Activated T-cell treated with anti-CD3 and anti-CD28 coated beads for 4 hours (primary cell): ENCODE results near the gene LTBP3.
"Not testable (repeated sequence)": the region's sequence is repeated elsewhere in the genome, so short reads cannot be mapped to it uniquely, and the experiment has no call there.

Experiments used
- DNase-seq: peaks from one replicate; pipeline ENCODE4 v3.0.0-alpha.2; 2020

LTBP3 gene

GRCh38 chr11:65532388-65533064, 25.6 kb downstream of the LTBP3 start:
- no peak for DNase-seq

DNA sequence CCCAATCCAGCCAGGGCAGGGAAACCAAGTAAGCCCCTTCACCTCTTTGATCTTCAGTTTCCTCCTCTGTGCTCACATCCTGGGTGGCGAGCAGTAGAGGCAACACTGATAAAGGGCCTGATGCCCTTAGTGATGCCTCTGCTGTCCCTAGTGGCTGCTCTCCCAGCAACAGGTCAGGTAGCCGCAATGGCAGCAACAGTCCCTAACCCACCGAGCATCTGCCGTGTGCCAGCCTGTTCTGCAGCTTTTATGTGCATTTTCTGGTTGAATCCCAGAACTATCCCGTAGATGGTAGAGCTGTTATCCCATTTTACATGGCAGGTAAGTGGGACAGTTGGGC, 28.0 kb downstream of the LTBP3 start:
- no peak for DNase-seq

DNA sequence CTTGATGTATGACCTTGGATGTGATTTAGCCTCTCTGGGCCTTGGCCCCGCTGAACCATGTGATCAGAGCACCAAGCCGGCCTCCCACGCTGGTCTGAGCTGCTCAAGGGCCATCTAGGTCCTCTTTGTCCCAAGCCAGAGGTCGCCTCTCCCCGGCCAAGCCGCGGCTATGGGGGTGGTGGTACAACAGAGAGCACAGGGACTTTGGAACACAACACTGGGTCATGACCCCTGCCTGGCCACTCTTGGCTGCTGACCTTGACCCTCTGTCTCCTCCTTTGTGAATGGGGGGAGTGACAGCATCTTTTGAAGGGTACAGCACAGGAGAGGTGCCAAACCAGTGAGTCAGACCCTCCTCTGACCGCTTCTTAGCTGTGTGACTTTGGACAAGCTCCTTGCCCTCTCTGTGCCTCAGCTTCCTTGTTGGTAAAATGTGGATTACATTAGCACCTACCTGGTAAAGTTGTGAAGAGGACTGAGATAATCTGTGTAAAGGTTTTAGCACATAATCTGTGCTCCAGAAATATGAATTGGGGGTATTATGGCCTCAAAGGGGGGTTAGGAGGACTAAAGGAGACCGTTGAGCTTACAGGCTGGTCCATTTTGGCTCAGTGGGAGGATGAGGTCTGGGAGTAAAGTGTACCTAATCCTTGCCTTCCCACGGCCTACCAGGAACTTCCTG, 28.5 kb downstream of the LTBP3 start:
- DNase-seq: no peak

- no peak for DNase-seq
Observed at GRCh38 chr11:65528819-65529350, 29.3 kb downstream of the LTBP3 start.

DNA sequence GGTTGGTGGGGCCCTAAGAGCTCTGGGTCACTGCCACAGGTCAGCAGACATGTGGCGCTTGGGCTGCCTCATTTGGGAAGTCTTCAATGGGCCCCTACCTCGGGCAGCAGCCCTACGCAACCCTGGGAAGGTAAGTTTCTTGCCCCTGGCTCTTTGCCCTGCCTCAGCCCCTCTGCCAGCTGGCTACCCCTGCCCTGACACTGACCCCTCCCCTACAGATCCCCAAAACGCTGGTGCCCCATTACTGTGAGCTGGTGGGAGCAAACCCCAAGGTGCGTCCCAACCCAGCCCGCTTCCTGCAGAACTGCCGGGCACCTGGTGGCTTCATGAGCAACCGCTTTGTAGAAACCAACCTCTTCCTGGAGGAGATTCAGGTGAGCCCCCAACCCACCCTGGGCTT, 31.4 kb downstream of the LTBP3 start:
- no peak for DNase-seq

DNA sequence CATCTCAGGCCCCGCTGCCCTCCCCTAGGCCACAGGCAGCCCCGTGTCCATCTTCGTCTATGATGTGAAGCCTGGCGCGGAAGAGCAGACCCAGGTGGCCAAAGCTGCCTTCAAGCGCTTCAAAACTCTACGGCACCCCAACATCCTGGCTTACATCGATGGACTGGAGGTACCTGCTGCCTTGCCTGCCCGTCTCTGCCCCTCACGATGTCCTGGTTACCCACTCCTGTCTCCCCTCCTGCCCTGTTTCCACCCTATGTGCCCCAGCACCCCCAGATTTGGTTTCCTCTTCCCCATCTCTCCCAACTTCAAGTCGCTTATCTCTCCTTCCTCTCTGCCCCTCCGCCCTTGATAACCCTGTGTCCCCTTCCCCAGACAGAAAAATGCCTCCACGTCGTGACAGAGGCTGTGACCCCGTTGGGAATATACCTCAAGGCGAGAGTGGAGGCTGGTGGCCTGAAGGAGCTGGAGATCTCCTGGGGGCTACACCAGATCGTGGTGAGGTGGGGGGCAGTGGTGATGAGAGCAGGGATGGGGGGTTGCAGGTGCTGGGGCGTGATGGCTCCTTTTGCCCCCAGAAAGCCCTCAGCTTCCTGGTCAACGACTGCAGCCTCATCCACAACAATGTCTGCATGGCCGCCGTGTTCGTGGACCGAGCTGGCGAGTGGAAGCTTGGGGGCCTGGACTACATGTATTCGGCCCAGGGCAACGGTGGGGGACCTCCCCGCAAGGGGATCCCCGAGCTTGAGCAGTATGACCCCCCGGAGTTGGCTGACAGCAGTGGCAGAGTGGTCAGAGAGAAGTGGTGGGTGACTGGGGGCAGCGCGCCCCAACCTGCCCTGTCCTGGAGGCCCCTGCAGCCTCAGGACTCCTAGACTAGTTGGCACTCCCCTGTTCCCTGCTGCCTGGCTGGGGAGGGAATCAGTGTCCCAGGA, 32.3 kb downstream of the LTBP3 start:
- no peak for DNase-seq

DNA sequence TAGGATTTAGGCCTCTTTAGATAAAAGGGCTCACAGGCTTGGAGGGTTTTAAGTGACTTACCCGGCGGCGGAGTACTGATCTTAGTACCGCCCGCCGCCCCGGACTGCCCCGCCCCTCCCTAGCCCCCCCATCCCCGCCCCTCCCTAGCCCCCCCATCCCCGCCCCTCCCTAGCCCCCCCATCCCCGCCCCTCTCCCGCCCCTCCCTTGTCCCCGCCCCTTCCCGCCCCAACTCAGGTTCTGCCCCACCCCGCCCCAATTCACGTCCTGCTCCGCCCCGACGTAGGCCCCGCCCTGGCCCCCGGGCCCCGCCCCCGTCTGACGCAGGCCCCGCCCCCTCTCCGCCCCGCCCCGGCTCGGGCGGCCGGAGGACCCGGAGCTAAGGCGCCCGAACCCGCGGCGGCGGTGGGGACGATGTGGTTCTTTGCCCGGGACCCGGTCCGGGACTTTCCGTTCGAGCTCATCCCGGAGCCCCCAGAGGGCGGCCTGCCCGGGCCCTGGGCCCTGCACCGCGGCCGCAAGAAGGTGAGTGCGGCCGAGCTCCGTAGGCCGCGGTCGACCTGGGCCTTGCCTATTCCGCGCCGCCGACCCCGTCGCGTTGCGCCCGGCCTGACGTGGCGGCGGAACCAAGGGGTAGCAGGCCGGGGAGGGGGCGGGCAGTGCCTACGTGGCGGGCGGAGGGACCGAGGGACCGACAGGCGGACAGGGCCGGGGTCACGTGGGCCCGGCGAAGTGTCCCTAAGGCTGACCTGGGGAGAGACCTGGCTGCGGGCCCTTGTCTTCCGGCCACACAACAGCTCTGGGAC, 33.2 kb downstream of the LTBP3 start, which contains the start of gene SCYL1:
Gene SCYL1, plus strand, starts transcription at position 343 of the 805 bp plus-strand sequence. Its CDS starts 71 bp downstream, at position 414.
- peak; percentile 81 for DNase-seq

- no peak for DNase-seq
Observed at GRCh38 chr11:65524014-65524740, 34.0 kb downstream of the LTBP3 start.

DNA sequence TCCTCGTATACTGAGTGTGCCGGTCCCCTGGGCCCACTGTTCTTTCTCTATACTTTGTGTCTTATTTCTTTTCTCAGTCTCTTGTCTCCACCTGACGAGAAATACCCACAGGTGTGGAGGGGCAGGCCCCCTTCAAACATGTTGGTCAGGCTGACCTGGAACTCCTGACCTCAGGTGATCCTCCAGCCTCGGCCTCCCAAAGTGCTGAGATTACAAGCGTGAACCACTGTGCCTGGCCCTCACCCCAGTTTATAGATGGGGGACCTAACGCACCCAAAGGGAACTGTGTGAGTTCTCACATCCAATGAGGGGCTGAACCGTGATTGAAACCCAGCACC, 34.6 kb downstream of the LTBP3 start:
- DNase-seq: not testable (repeated sequence)

DNA sequence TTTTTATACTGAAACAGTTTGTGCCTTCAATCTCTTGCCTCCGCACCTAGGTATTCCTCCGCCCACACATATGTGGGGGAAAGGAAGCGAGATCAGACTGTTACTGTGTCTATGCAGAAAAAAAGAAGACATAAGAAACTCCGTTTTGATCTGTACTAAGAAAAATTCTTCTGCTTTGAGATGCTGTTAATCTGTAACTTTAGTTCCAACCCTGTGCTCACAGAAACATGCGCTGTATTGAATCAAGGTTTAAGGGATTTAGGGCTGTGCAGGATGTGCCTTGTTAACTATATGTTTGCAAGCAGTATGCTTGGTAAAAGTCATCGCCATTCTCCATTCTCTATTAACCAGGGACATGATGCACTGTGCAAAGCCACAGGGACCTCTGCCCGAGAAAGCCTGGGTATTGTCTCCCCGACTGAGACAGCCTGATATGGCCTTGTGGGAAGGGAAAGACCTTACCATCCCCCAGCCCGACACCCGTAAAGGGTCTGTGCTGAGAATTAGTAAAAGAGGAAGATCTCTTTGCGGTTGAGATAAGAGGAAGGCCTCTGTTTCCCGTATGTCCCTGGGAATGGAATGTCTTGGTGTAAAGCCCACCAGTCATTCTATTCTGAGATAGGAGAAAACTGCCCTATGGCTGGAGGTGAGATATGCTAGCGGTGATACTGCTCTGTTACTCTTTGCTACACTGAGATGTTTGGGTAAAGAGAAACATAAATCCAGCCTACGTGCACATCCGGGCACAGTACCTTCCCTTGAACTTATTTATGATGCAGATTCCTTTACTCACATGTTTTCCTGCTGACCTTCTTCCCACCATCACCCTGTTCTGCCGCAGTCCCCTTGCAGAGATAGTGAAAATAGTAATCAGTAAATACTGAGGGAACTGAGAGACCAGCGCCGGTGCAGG, 35.2 kb downstream of the LTBP3 start:
- peak; percentile 52 for DNase-seq

- DNase-seq: not testable (repeated sequence)
Observed at GRCh38 chr11:65521777-65522521, 36.2 kb downstream of the LTBP3 start.

- not testable (repeated sequence) for DNase-seq
Observed at GRCh38 chr11:65518941-65519549, 39.1 kb downstream of the LTBP3 start.

DNA sequence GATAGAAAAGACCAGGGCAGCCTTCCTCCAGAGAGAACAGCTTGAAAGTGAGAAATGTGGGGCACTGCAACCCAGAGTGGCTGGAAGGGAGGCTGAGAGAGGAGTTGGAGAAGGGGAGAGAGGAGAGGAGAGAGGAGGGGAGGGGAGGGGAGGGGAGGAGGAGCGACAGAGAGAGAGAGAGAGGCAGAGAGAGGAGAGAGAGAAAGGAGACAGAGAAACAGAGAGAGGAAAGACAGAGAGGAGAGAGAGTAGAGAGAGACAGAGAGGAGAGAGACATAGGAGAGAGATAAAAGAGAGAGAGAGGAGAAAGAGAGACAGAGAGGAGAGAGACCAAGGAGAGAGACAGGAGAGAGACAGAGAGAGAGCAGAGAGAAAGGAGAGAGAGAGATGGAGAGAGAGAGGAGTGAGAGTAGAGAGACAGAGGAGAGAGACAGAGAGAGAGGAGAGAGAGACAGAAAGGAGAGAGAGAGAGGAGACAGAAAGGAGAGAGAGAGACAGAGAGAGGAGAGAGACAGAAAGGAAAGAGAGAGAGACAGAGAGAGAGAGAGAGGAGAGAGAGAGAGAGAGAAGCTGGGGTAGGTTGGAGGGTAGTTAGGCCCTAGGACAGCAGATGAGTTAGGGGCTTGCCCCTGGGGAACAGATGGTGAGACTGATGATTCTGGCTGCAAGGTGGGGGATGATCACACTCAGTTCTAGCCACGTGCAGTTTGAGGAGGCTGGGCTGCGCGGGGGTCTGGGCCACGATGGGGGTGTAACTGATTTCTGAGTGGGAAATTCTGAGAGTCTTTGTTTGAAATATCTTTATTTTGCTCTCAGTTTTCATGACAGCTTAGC, 41.8 kb downstream of the LTBP3 start:
- no peak for DNase-seq

GRCh38 chr11:65512311-65512710, 45.8 kb downstream of the LTBP3 start:
- not testable (repeated sequence) for DNase-seq

DNA sequence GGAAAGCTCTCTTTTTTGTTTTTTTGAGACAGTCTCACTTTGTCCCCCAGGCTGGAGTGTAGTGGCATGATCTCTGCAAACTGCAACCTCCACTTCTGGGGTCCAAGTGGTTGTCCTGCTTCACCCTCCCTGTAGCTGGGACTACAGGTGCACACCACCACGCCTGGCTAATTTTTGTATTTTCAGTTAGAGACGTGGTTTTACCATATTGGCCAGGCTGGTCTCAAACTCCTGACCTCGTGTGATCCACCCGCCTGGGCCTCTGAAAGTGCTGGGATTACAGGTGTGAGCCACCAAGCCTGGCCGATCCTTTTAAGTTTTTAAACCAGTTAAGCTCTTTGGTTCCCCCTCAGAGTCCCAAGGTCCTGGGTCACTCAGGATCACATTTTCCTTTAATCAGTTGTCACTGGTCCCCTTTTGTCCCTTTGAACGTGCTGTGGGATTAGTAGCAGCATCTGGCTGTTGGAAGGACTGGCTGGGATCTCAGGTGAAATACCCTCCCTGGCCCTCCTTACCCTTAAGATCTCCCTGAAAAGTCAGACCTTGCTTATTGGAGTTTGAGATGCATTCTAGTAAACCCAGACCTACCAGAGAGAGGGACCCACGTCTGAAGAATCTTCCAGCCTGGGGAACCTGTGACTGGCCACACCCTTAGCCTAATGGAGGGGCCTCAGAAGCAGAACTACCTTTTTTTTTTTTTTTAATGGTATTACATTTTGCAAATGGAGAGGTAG, 51.2 kb downstream of the LTBP3 start:
- no peak for DNase-seq

- no peak for DNase-seq
Observed at GRCh38 chr11:65506290-65506771, 51.8 kb downstream of the LTBP3 start.

DNA sequence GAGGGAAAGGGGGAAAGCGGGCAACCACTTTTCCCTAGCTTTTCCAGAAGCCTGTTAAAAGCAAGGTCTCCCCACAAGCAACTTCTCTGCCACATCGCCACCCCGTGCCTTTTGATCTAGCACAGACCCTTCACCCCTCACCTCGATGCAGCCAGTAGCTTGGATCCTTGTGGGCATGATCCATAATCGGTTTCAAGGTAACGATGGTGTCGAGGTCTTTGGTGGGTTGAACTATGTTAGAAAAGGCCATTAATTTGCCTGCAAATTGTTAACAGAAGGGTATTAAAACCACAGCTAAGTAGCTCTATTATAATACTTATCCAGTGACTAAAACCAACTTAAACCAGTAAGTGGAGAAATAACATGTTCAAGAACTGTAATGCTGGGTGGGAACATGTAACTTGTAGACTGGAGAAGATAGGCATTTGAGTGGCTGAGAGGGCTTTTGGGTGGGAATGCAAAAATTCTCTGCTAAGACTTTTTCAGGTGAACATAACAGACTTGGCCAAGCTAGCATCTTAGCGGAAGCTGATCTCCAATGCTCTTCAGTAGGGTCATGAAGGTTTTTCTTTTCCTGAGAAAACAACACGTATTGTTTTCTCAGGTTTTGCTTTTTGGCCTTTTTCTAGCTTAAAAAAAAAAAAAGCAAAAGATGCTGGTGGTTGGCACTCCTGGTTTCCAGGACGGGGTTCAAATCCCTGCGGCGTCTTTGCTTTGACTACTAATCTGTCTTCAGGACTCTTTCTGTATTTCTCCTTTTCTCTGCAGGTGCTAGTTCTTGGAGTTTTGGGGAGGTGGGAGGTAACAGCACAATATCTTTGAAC, 52.5 kb downstream of the LTBP3 start:
- DNase-seq: no peak
